ENCODE results near the gene CXXC5. TPM values are rescaled to one million over a fixed set of nuclear protein-coding genes. Genes with fewer than 3 reads are reported as not detected.

The CXXC5 gene
- total and polyA plus RNA-seq, 2 experiments from 2014 or later, result 81.4 to 168 TPM

- Histone ChIP-seq H3K79me2 (ENCODE audit: insufficient read depth) (peaks cover 34% of the 10 kb centered on the region), H3K4me2 (ENCODE audit: unreplicated experiment) (no peak overlapping the region), H3K4me1 (ENCODE audit: insufficient read depth) (0 out of 2 replicates have a peak, but pooled peaks cover 7% of the 10 kb centered on the region), H3K9ac (no peak overlapping the region), H3K9me3 (ENCODE audit: low read depth) (no peaks in the 10 kb centered on the region), H3F3A (ENCODE audit: insufficient read depth) (peaks cover 6% of the 10 kb centered on the region; the same call in 1 of the 2 replicates), H3K27me3 (replicated peaks; ENCODE audit: insufficient read depth) (no peaks in the 10 kb centered on the region), H3K36me3 (ENCODE audit: low read depth) (no peaks in the 10 kb centered on the region), H3K9me2 (ENCODE audit: insufficient read depth) (no peaks in the 10 kb centered on the region), H3K4me3 (no peak overlapping the region), H3K27ac (no peak overlapping the region), H4K20me1 (ENCODE audit: insufficient read depth) (no peaks in the 10 kb centered on the region), H2AFZ (no peak overlapping the region)
- in situ Hi-C loops (cut with MboI), result no loop called here
- WGBS, 2 experiments (ENCODE audit: low coverage in 1 of 2, low lambda C conversion rate in 2 of 2, missing lambda C conversion rate in 2 of 2), result 84 to 98% methylated on average over 3 of the region's 3 CpGs
- TF ChIP-seq EZH2phosphoT487 (IDR thresholded peaks at IDR 0.05; ENCODE audit: insufficient read depth, low read depth), result no peak
- TF ChIP-seq EZH2 (IDR thresholded peaks at IDR 0.05; ENCODE audit: insufficient read depth, poor library complexity, severe bottlenecking), result no peak
- DNase-seq, result no peak
Measured at GRCh38 chr5:139646111-139646510, 2.0 kb upstream of the CXXC5 start.

DNA sequence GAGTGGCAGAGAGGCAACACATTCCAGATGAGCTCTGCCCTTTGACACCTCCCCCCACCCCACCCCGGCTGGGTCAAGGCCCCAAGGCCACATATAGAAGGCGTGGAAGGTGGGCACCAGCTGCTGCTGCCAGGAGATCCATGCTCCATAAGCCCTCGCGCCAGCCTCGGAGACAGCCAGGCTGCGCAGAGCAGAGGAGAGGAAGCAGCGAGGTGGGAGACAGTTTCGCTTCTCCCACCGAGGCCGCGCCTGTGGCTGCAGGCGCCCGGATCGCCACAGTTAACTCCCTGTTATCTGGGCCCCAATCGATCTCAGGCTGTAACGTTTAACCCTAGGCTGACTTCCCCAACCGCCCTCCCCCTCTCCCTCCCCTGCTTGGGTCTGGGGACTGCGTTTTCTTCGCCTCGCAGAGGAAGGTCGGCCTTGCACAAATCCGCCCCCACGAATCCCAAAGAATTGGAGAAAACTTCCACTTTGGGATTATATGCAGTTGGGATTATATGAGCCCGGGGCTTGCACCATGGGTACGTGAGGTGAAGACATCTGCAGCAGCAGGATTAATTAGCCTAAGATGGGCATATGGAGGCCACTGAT lies 1.1 kb upstream of the CXXC5 start:
- peak overlapping the region; percentile 90; the same call in 1 of the 2 replicates for H3K9ac ChIP-seq
- no peak for DNase-seq
- H3K4me3 ChIP-seq, result peak overlapping the region; percentile 93
- WGBS, 2 experiments (ENCODE audit: low coverage in 1 of 2, low lambda C conversion rate in 2 of 2, missing lambda C conversion rate in 2 of 2), result 22 to 32% methylated on average over 20 to 25 of the region's 25 CpGs
- TF ChIP-seq EZH2phosphoT487 (IDR thresholded peaks at IDR 0.05; ENCODE audit: insufficient read depth, low read depth) (no peak), EZH2 (IDR thresholded peaks at IDR 0.05; ENCODE audit: insufficient read depth, poor library complexity, severe bottlenecking) (no peak)
- H3K27ac ChIP-seq, result no peak overlapping the region
- H3F3A ChIP-seq (ENCODE audit: insufficient read depth), result peaks cover 11% of the 10 kb centered on the region
- H3K79me2 ChIP-seq (ENCODE audit: insufficient read depth), result peaks cover 41% of the 10 kb centered on the region
- H3K36me3 ChIP-seq (ENCODE audit: low read depth), result no peaks in the 10 kb centered on the region
- in situ Hi-C loops (cut with MboI), result no loop called here
- peak overlapping the region; percentile 71 for H3K4me2 ChIP-seq (ENCODE audit: unreplicated experiment)
- no peaks in the 10 kb centered on the region for H3K27me3 ChIP-seq (replicated peaks; ENCODE audit: insufficient read depth)
- no peaks in the 10 kb centered on the region for H4K20me1 ChIP-seq (ENCODE audit: insufficient read depth)
- peaks cover 12% of the 10 kb centered on the region; the same call in 1 of the 2 replicates for H3K4me1 ChIP-seq (ENCODE audit: insufficient read depth)
- H2AFZ ChIP-seq, result 0 out of 2 replicates have a peak overlapping the region, but pooled peaks have one; percentile 33
- no peaks in the 10 kb centered on the region for H3K9me2 ChIP-seq (ENCODE audit: insufficient read depth)
- H3K9me3 ChIP-seq (ENCODE audit: low read depth), result no peaks in the 10 kb centered on the region

DNA sequence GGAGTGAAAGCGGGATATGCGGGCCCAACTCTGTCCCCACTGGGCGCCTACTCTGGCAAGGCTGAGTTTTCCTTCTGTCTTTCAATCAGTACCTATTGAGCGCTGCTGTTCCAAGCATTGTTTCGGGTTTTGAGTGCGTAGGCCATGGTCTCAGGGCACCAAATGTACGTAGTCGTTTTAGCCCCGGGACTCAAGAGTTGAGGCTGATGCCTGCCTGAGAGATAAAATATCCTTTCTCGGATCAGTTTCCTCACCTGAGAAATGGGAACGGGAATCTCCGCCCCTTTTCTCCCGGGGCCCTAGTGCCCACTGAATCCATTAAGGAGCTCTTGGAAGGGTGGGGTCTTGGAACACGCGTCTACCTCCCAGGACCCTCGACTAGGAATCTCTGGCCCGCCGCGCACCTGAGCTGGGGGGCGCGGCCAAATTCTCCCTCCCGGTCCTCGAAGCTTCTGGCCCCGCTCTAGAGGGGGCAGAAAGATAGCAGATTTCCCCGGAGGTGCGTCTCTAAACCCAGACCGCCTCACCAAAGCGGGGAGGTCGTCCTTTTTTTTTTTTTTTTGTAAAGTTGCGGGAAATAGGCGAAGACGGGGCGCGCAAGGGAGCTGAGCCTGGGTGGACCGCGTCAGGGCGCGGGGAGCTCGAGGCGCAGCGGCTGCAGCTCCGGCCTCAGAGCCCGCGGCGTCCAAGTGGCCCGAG lies 494 bp upstream of the CXXC5 start:
- whole genome bisulfite sequencing, 2 experiments (ENCODE audit: low coverage in 1 of 2, low lambda C conversion rate in 2 of 2, missing lambda C conversion rate in 2 of 2), result 11 to 14% methylated on average over 39 to 46 of the region's 46 CpGs
- no peaks in the 10 kb centered on the region for H4K20me1 ChIP-seq (ENCODE audit: insufficient read depth)
- H3K27ac ChIP-seq, result 0 out of 2 replicates have a peak overlapping the region, but pooled peaks have one; percentile 25
- peak overlapping the region; percentile 90 for H3K9ac ChIP-seq
- peak overlapping the region; percentile 71 for H3K4me2 ChIP-seq (ENCODE audit: unreplicated experiment)
- H3K9me3 ChIP-seq (ENCODE audit: low read depth), result no peaks in the 10 kb centered on the region
- in situ Hi-C loops (cut with MboI), result no loop called here
- no peaks in the 10 kb centered on the region for H3K36me3 ChIP-seq (ENCODE audit: low read depth)
- no peak for DNase-seq
- peak overlapping the region; percentile 78 for H2AFZ ChIP-seq
- no peaks in the 10 kb centered on the region for H3K9me2 ChIP-seq (ENCODE audit: insufficient read depth)
- H3K4me1 ChIP-seq (ENCODE audit: insufficient read depth), result peaks cover 18% of the 10 kb centered on the region
- peak overlapping the region; percentile 93 for H3K4me3 ChIP-seq
- peaks cover 47% of the 10 kb centered on the region for H3K79me2 ChIP-seq (ENCODE audit: insufficient read depth)
- no peaks in the 10 kb centered on the region for H3K27me3 ChIP-seq (replicated peaks; ENCODE audit: insufficient read depth)
- TF ChIP-seq EZH2phosphoT487 (IDR thresholded peaks at IDR 0.05; ENCODE audit: insufficient read depth, low read depth) (no peak), EZH2 (IDR thresholded peaks at IDR 0.05; ENCODE audit: insufficient read depth, poor library complexity, severe bottlenecking) (no peak)
- peaks cover 17% of the 10 kb centered on the region for H3F3A ChIP-seq (ENCODE audit: insufficient read depth)

DNA sequence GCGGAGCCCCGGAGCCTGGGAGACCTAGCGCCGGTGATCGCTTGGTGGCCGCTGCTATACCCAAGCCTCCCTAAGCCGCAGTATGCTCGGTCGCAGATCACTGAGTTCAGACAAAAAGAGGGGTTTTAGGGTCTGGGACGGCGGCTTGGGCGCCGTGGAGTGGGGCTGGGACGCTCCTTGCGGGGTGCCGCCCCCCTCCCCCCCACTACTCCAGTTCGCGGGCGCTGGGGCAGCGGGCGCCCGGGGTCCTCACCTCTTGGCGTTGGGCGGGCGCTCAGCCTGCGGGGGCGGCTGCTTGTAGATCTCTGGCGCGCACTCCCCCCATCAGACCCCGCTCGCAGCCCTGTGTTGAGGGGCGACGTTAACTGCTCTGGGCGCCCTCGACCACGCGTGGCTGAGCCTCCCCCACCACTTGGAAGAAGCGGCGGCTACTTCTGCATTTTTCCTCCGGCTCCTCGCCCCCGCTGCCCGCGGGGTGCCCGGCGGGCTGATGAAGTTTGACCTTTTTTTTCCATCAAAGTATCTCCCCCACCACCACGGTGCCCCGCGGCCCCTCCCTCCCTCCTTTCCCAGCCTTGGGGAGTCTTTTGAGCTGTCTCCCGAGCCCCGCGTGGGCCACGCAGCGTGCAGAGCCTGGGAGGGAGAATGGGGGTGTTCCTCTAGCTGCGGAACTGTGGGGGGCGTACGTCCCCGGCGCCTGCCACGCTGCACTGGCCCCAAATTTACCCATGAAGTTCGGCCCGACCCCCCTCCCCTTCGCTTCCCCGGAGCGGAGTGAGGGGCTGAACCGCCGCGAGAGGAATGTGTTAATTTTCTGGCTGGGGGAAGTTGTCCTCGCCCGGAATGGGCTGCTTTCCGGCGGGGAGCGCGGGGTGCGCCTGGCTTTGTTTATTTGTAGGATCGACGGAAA lies 1.2 kb downstream of the CXXC5 start:
- DNase-seq, result peak; percentile 61
- Histone ChIP-seq H3K36me3 (ENCODE audit: low read depth) (no peaks in the 10 kb centered on the region), H4K20me1 (ENCODE audit: insufficient read depth) (no peaks in the 10 kb centered on the region), H3K27me3 (replicated peaks; ENCODE audit: insufficient read depth) (no peaks in the 10 kb centered on the region), H3K9ac (peak overlapping the region; percentile 90), H3K4me3 (peak overlapping the region; percentile 93), H3K4me2 (ENCODE audit: unreplicated experiment) (peak overlapping the region; percentile 81), H3F3A (ENCODE audit: insufficient read depth) (peaks cover 32% of the 10 kb centered on the region), H3K27ac (peak overlapping the region; percentile 98), H2AFZ (no peak overlapping the region), H3K9me2 (ENCODE audit: insufficient read depth) (no peaks in the 10 kb centered on the region), H3K4me1 (ENCODE audit: insufficient read depth) (peaks cover 34% of the 10 kb centered on the region), H3K79me2 (ENCODE audit: insufficient read depth) (peaks cover 64% of the 10 kb centered on the region), H3K9me3 (ENCODE audit: low read depth) (no peaks in the 10 kb centered on the region)
- in situ Hi-C loops (cut with MboI), result no loop called here
- TF ChIP-seq EZH2phosphoT487 (IDR thresholded peaks at IDR 0.05; ENCODE audit: insufficient read depth, low read depth) (no peak), EZH2 (IDR thresholded peaks at IDR 0.05; ENCODE audit: insufficient read depth, poor library complexity, severe bottlenecking) (no peak)
- 1 to 2% methylated on average over 53 to 75 of the region's 77 CpGs for WGBS, 2 experiments (ENCODE audit: low coverage in 1 of 2, low lambda C conversion rate in 2 of 2, missing lambda C conversion rate in 2 of 2)

Data from GM23248 (cell line).